Measurements from ENCODE around the gene XYLT1. TPM values are rescaled to one million over a fixed set of nuclear protein-coding genes. Genes with fewer than 3 reads are reported as not detected.

Gene XYLT1
- total RNA-seq, 1 donor from 2014 or later: 0.23 TPM

- no peak for TF ChIP-seq CTCF (conservative IDR thresholded peaks at IDR 0.05; ENCODE audit: low read depth, low read length)
- no peak for DNase-seq (ENCODE audit: low read depth)
- H3K4me3 ChIP-seq (ENCODE audit: low read depth, low read length): no peak overlapping the region
Observed at GRCh38 chr16:17244872-17245551, 225.7 kb downstream of the XYLT1 start.

GRCh38 chr16:17241264-17241835, 229.4 kb downstream of the XYLT1 start:
- no peak for TF ChIP-seq CTCF (conservative IDR thresholded peaks at IDR 0.05; ENCODE audit: low read depth, low read length)
- no peak for DNase-seq (ENCODE audit: low read depth)
- no peak overlapping the region for H3K4me3 ChIP-seq (ENCODE audit: low read depth, low read length)

GRCh38 chr16:17238285-17239028, 232.3 kb downstream of the XYLT1 start:
- DNase-seq (ENCODE audit: low read depth): no peak
- TF ChIP-seq CTCF (conservative IDR thresholded peaks at IDR 0.05; ENCODE audit: low read depth, low read length): no peak
- no peak overlapping the region for H3K4me3 ChIP-seq (ENCODE audit: low read depth, low read length)

GRCh38 chr16:17237350-17237944, 233.3 kb downstream of the XYLT1 start:
- no peak overlapping the region for H3K4me3 ChIP-seq (ENCODE audit: low read depth, low read length)
- no peak for DNase-seq (ENCODE audit: low read depth)

GRCh38 chr16:17235147-17235815, 235.5 kb downstream of the XYLT1 start:
- no peak for TF ChIP-seq CTCF (conservative IDR thresholded peaks at IDR 0.05; ENCODE audit: low read depth, low read length)
- H3K4me3 ChIP-seq (ENCODE audit: low read depth, low read length): no peak overlapping the region
- DNase-seq (ENCODE audit: low read depth): no peak

More at GRCh38 chr16:17237350-17237944, 233.3 kb downstream of the XYLT1 start:
- TF ChIP-seq CTCF (conservative IDR thresholded peaks at IDR 0.05; ENCODE audit: low read depth, low read length): no peak

- no peak overlapping the region for H3K4me3 ChIP-seq (ENCODE audit: low read depth, low read length)
- no peak for DNase-seq (ENCODE audit: low read depth)
- TF ChIP-seq CTCF (conservative IDR thresholded peaks at IDR 0.05; ENCODE audit: low read depth, low read length): no peak
Observed at GRCh38 chr16:17233318-17234002, 237.3 kb downstream of the XYLT1 start.
